GM12872 (cell line): Measurements from ENCODE around the gene ANKRD62.

Experiments used
- CTCF ChIP-seq: IDR thresholded peaks from 3 replicates; pipeline ENCODE4 v1.5.1; 2011; ENCODE audit warnings: low read depth, mild to moderate bottlenecking, low read length, moderate library complexity; ENCODE audit not compliant: insufficient read depth

The ANKRD62 gene

GRCh38 chr18:12113999-12114646 is 20.5 kb downstream of the ANKRD62 start:
- no peak for TF ChIP-seq CTCF

- no peak for TF ChIP-seq CTCF
Measured at GRCh38 chr18:12119358-12119757, 25.7 kb downstream of the ANKRD62 start.

- TF ChIP-seq CTCF, result peak; percentile 36; the same call in 2 of the 3 replicates
Measured at GRCh38 chr18:12121175-12122042, 27.8 kb downstream of the ANKRD62 start.

- no peak for TF ChIP-seq CTCF
Measured at GRCh38 chr18:12154361-12154760, 60.7 kb downstream of the ANKRD62 start.

- TF ChIP-seq CTCF, result no peak
Measured at GRCh38 chr18:12155996-12156395, 62.4 kb downstream of the ANKRD62 start.

- TF ChIP-seq CTCF, result no peak
Measured at GRCh38 chr18:12159446-12159845, 65.8 kb downstream of the ANKRD62 start.

GRCh38 chr18:12162786-12163185 is 69.1 kb downstream of the ANKRD62 start:
- TF ChIP-seq CTCF, result no peak
